WI38 (cell line): Measurements from ENCODE around the gene CAPZB.

Experiments used
- H3K4me3 ChIP-seq: 2 replicates; pipeline ENCODE4 v1.5.1; 2011; ENCODE audit warnings: low read depth, mild to moderate bottlenecking, control low read depth, low read length
- TF ChIP-seq, protein P1 (sequence below): IDR thresholded peaks from 2 replicates; pipeline ENCODE4 v1.5.1; 2012; ENCODE audit warnings: low read depth, mild to moderate bottlenecking, control low read depth, low read length

Gene CAPZB

DNA sequence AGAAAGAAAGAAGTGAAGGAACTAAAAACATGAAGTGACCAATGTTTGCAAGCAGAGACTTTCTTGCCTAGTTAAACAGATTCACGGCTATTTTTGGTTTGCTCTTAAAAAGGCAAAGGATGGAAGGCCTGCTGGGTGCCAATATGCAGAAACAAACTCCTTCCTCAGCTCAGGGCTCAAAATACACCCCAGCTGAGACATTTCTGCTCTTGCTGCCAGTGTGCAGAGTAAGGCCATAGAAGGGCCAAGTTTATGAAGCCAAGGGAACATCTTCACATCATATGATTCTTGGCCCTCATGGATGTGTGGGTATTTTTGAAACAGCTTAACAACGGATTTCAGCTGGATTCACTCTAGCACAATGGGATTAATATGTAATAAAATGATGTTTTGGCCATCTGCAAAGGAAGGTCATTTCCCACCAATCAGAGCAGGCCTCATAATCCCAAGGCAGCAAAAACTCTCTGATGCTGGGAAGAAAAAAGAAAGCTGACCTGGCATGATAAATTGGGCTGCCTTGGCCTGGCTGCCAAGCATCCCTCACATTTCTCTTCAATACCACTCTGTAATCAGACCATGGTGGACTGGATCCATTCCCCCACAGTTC, 70.7 kb downstream of the CAPZB start:
- no peak overlapping the region for H3K4me3 ChIP-seq
- TF ChIP-seq, protein P1, sequence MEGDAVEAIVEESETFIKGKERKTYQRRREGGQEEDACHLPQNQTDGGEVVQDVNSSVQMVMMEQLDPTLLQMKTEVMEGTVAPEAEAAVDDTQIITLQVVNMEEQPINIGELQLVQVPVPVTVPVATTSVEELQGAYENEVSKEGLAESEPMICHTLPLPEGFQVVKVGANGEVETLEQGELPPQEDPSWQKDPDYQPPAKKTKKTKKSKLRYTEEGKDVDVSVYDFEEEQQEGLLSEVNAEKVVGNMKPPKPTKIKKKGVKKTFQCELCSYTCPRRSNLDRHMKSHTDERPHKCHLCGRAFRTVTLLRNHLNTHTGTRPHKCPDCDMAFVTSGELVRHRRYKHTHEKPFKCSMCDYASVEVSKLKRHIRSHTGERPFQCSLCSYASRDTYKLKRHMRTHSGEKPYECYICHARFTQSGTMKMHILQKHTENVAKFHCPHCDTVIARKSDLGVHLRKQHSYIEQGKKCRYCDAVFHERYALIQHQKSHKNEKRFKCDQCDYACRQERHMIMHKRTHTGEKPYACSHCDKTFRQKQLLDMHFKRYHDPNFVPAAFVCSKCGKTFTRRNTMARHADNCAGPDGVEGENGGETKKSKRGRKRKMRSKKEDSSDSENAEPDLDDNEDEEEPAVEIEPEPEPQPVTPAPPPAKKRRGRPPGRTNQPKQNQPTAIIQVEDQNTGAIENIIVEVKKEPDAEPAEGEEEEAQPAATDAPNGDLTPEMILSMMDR, result no peak

DNA sequence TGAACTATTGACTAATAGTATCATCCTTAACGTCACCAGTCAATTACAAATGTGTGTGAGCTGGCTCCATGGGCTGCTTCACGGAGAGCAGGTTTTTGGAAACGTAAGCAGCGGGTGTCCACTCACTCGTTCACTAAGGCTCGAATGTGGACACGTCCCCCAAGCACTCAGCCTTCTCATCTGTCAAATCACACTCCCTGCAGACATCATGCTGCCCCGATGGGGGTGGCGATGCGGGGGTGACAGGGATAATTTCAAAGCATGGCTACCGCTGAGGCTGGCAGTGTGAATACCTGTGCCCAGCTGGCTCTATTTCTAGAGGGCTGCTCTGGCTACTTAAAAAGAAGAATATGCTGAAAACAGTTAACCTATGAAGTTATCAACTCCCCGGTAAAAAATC, 71.3 kb downstream of the CAPZB start:
- no peak overlapping the region for H3K4me3 ChIP-seq
- TF ChIP-seq, protein P1, result no peak

DNA sequence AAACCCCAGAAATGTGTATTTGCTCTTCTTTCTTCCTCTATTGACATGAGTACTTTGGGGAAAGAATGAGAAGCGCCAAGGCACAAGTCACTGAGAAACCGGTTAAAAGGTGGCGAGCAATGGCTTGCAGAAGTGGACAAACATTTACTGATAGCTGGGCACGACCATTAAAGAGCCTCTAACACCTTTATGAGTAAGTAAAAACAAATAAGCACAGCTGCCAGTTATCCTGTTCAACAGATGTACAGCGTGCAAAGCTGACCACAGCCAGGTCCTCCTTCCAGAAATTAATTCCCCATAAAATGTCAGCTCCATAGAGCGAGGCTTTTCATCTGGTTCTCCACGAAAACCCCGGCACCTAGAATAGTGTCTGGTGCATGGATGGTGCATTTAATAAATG, 72.7 kb downstream of the CAPZB start:
- no peak overlapping the region for H3K4me3 ChIP-seq
- TF ChIP-seq, protein P1, result no peak

DNA sequence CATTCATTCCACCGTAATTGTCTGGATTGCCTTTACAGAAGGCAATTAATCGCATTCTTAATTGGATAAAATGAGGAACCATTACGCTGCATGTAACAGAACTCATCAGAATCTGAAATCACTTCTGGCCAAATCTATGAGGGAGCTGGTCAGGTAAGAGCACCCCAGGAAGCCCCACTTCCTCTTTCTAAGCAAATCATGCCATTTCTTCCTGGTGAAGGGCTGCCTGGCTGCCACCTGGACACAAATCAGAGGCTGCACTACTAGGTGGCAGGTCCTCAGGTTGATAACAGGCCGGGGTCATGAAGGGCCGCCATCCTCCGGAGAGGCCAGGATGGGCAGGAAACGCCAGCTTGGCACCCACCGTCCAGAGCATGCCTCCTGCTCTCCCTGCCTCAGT, 73.7 kb downstream of the CAPZB start:
- TF ChIP-seq, protein P1, result no peak
- no peak overlapping the region for H3K4me3 ChIP-seq

DNA sequence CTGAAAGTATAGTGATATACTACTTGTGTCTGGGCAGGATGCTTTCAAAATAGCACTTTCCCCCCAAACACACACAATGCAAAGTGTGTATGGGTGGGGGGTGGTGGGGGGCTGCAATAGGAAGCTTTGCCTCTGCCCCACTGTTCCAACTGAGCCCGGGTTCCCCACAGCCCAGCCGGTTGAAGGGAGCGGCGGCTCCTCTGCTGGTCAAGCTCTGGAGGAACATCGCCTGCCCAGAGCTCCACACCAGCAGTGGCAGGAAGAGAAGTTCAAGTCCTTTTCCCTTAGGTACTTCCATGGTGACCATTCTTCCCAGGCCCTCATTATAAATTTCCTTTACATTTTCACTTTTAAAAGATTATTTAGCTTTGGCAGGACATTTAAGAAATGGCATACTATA, 74.9 kb downstream of the CAPZB start:
- no peak overlapping the region for H3K4me3 ChIP-seq
- TF ChIP-seq, protein P1, result no peak

DNA sequence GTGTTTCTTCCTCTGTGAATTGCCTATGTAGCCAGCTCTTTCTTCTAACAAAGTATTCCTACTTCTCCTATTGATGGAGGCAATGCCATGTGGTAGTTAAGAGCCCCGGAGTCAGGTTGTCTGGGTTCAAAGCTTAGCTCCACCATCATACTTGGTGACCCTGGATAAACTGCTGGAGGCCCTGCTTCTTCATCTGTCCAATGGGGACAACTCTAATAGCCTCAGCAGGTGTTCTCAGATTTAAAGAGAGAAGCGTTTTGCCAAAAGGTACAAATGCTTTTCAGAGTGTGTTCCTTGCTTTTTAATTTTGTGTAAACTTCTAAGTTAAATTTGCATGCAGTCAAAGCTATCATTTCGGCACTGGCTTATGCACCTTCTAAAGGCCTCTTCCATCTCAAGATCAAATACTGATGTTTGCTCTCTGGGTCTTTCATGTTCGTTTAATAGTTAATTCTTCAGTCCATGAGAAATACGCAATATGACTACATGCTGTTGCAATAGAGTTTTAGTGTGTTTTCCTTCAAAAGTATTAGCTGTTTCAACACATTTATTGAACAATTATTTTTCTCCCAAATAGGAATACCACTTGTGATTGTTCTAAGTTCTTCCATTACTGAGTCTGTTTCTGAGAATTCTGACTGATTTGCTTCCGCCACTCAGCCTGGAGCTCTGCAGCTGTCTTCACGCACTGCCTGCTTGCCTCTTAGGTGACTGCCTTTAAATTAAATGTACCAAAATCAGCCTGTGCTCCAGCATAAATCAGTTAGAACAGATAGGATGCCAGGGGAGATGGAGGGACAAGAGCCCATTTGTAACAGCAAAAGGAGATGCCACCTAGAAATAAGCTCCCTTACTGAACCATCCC, 75.6 kb downstream of the CAPZB start:
- no peak overlapping the region for H3K4me3 ChIP-seq
- TF ChIP-seq, protein P1, result no peak

DNA sequence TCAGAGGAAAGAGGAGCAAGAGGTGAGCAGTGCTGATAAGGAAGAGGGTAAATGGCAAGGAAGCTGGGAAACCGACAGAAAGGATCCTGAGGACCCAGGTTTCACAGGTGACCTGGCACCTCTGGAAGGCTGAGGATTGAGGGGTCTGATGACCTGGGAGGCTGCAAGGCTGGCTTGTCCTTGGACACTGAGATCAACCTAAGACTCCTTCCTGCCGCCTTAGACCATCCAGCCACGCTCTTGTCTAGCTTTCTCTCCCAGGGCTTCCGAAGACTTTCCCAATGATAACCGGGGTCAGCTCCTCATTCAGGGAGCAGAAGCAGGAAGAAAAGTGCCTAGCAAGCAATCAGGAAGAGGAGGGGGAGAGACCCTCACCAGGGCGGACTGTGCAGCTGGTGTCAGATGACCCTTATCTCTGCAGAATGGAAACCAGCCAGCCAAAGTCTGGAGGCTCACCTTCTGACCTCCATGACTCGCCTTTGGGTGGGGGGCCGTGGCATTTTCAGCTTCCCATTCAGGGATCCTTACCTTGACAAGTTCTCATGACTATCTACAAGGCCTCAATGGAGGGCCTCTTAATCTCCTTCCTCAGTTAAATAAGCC, 77.7 kb downstream of the CAPZB start:
- no peak overlapping the region for H3K4me3 ChIP-seq
- TF ChIP-seq, protein P1, result no peak
